Activated CD8-positive, alpha-beta T cell treated with anti-CD3 and anti-CD28 coated beads for 36 hours (primary cell): ENCODE measurements around the gene TMED6. TPM values are rescaled to one million over a fixed set of nuclear protein-coding genes. Genes with fewer than 3 reads are reported as not detected.

Experiments used
- ATAC-seq: fragments of 200-7000 bp; cut with Tn5 transposase; one replicate; pipeline ENCODE4 v1.10.0; 2021; ENCODE audit warnings: mild to moderate bottlenecking, moderate library complexity
- CTCF ChIA-PET: fragments of 350-600 bp; sonication (Branson Sonifier 250); formaldehyde crosslinking; loops from one replicate; lab custom pipeline; 2021; ENCODE audit warnings: antibody characterized with exemption; lab: Charles Lee
- POLR2A ChIA-PET: fragments of 350-600 bp; sonication (Branson Sonifier 250); formaldehyde crosslinking; loops from one replicate; lab custom pipeline; 2021; ENCODE audit warnings: antibody characterized with exemption; lab: Charles Lee
- DNase-seq: peaks from one replicate; pipeline ENCODE4 v3.0.0-alpha.2; 2020
- H3K27ac Mint-ChIP-seq: one replicate; pipeline ENCODE4 v1.8.0; 2021; ENCODE audit warnings: mild to moderate bottlenecking, mixed read lengths
- H3K27me3 Mint-ChIP-seq: one replicate; pipeline ENCODE4 v1.8.0; 2021; ENCODE audit warnings: mixed read lengths
- H3K36me3 Mint-ChIP-seq: one replicate; pipeline ENCODE4 v1.8.0; 2021; ENCODE audit warnings: low read depth, mixed read lengths
- H3K4me1 Mint-ChIP-seq: one replicate; pipeline ENCODE4 v1.8.0; 2021; ENCODE audit warnings: low read depth, mixed read lengths
- H3K4me3 Mint-ChIP-seq: one replicate; pipeline ENCODE4 v1.8.0; 2021; ENCODE audit warnings: mild to moderate bottlenecking, moderate library complexity, mixed read lengths
- H3K9me3 Mint-ChIP-seq: one replicate; pipeline ENCODE4 v1.8.0; 2021; ENCODE audit warnings: mixed read lengths
- intact Hi-C: fragments of 100-400 bp; cut with micrococcal nuclease; formaldehyde crosslinking; loops from one replicate; pipeline ENCODE4 v1.10.0; 2022
- total RNA-seq, 2 experiments: library from RNA; stranded (reverse); gene quantifications; one replicate each; pipeline ENCODE4 v1.2.3, GENCODE V29; 2021
- TF ChIP-seq, protein P1 (sequence below): fragments of 200-600 bp; IDR thresholded peaks from one replicate; pipeline ENCODE4 v1.8.0; 2022; ENCODE audit warnings: antibody characterized with exemption, mild to moderate bottlenecking

Gene TMED6
- total RNA-seq, 2 experiments from 2014 or later, result 1.2 to 2.2 TPM

- no peak for DNase-seq
- no peaks in the 10 kb centered on the region for H3K9me3 Mint-ChIP-seq
- peak overlapping the region; percentile 84 for H3K4me3 Mint-ChIP-seq
- POLR2A ChIA-PET, result interaction anchor here (0.6 to 7.2 kb wide), 5 partner anchors 10 to 709 kb away, joined by 3 to 93 read pairs (median 21); partner anchors contain the start of genes COG8 and NIP7
- CTCF ChIA-PET, result interaction anchor here (1.3 to 4.4 kb wide), 3 partner anchors 12 to 16 kb away, joined by 3 to 28 read pairs (median 5); partner anchors contain the start of genes COG8 and NIP7
- intact Hi-C loops, result no loop called here
- no peak for ATAC-seq
- TF ChIP-seq, protein P1, sequence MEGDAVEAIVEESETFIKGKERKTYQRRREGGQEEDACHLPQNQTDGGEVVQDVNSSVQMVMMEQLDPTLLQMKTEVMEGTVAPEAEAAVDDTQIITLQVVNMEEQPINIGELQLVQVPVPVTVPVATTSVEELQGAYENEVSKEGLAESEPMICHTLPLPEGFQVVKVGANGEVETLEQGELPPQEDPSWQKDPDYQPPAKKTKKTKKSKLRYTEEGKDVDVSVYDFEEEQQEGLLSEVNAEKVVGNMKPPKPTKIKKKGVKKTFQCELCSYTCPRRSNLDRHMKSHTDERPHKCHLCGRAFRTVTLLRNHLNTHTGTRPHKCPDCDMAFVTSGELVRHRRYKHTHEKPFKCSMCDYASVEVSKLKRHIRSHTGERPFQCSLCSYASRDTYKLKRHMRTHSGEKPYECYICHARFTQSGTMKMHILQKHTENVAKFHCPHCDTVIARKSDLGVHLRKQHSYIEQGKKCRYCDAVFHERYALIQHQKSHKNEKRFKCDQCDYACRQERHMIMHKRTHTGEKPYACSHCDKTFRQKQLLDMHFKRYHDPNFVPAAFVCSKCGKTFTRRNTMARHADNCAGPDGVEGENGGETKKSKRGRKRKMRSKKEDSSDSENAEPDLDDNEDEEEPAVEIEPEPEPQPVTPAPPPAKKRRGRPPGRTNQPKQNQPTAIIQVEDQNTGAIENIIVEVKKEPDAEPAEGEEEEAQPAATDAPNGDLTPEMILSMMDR, result no peak
- peaks cover 39% of the 10 kb centered on the region for H3K4me1 Mint-ChIP-seq
- H3K36me3 Mint-ChIP-seq, result peaks cover 51% of the 10 kb centered on the region
- H3K27me3 Mint-ChIP-seq, result no peaks in the 10 kb centered on the region
- peak overlapping the region; percentile 77 for H3K27ac Mint-ChIP-seq
These were observed 23.8 kb downstream of the TMED6 start for GRCh38 chr16:69327585-69328310.

GRCh38 chr16:69326172-69326873 is 25.3 kb downstream of the TMED6 start:
- Mint-ChIP-seq H3K4me1 (peaks cover 44% of the 10 kb centered on the region), H3K27ac (peak overlapping the region; percentile 74), H3K36me3 (peaks cover 52% of the 10 kb centered on the region), H3K9me3 (no peaks in the 10 kb centered on the region), H3K4me3 (peak overlapping the region; percentile 59), H3K27me3 (no peaks in the 10 kb centered on the region)
- DNase-seq (no peak), ATAC-seq (no peak)
- intact Hi-C loops, result no loop called here
- ChIA-PET POLR2A (interaction anchor here (0.8 to 7.2 kb wide), 5 partner anchors 11 to 238 kb away, joined by 3 to 93 read pairs (median 7); partner anchors contain the start of gene COG8), CTCF (interaction anchor here (1.1 to 1.5 kb wide), 4 partner anchors 13 to 16 kb away, joined by 3 to 5 read pairs (median 4); partner anchors contain the start of gene COG8)
- TF ChIP-seq, protein P1, result no peak

DNA sequence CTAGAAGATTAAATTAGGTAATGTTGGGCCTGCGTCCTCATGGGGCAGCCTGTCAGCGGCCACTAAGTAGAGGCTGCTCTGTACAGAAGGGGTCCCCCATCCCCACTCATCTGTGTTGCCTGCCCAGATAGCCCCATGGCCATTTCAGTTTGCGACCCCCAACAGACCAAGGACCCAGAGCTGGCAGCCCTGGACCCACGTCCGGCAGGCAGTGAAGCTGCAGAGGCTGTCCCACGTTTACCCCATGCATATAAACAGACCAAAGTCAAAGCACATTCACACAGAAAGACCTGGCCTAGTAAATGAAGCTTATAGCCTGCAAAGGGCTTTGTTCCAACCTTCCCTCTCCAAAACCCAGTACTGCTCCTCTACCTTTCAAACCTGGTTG is 25.8 kb downstream of the TMED6 start:
- Mint-ChIP-seq H3K4me3 (peak overlapping the region; percentile 59), H3K9me3 (no peaks in the 10 kb centered on the region), H3K36me3 (peaks cover 56% of the 10 kb centered on the region), H3K27me3 (no peaks in the 10 kb centered on the region), H3K4me1 (peaks cover 42% of the 10 kb centered on the region), H3K27ac (peak overlapping the region; percentile 74)
- ChIA-PET POLR2A (interaction anchor here (0.8 to 7.2 kb wide), 5 partner anchors 10 to 239 kb away, joined by 3 to 93 read pairs (median 7); partner anchors contain the start of gene COG8), CTCF (interaction anchor here (1.1 to 1.3 kb wide), 2 partner anchors 13 to 15 kb away, joined by 3 to 4 read pairs; partner anchors contain the start of gene COG8)
- DNase-seq (no peak), ATAC-seq (no peak)
- TF ChIP-seq, protein P1, result no peak
- intact Hi-C loops, result no loop called here

- no peak overlapping the region for H3K4me3 Mint-ChIP-seq
- peak overlapping the region; percentile 34 for H3K27ac Mint-ChIP-seq
- no peak for ATAC-seq
- POLR2A ChIA-PET, result interaction anchor here (1.1 to 3.6 kb wide), 4 partner anchors 9 to 13 kb away, joined by 3 to 21 read pairs (median 9); partner anchors contain the start of genes COG8 and VPS4A
- CTCF ChIA-PET, result interaction anchor here (1.3 kb wide), 2 partner anchors 12 to 13 kb away, joined by 3 to 5 read pairs; no protein-coding TSS in a partner anchor
- intact Hi-C loops, result no loop called here
- no peaks in the 10 kb centered on the region for H3K9me3 Mint-ChIP-seq
- H3K4me1 Mint-ChIP-seq, result peaks cover 42% of the 10 kb centered on the region
- H3K36me3 Mint-ChIP-seq, result peaks cover 55% of the 10 kb centered on the region
- DNase-seq, result no peak
- H3K27me3 Mint-ChIP-seq, result no peaks in the 10 kb centered on the region
- TF ChIP-seq, protein P1, result no peak
These were observed 26.9 kb downstream of the TMED6 start for GRCh38 chr16:69324585-69325253.
